ENCODE results near the gene COL4A1. TPM values are rescaled to one million over a fixed set of nuclear protein-coding genes. Genes with fewer than 3 reads are reported as not detected.

COL4A1 gene
- total RNA-seq, 2 experiments from 2014 or later: 0.08 to 0.16 TPM

DNA sequence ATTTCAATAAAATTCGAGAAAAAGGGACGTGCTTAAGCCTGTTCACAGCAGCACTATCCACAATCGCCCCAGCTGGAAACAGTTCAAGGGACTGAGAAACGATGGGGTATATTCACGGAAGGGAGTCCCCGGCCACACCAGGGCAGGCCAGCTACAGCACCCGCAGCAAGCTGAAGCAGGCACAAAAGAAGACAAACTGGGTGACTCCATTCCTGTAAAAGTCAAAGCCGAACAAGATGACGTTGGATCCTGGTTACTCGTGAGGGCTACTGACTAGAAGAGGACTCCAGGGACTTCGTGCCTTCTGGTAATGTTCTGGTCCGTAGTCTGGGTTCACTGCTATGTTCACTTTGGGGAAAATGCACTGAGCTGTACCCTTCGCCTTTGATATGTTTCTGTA, 57.6 kb downstream of the COL4A1 start:
- Mint-ChIP-seq H3K9me3 (no peaks in the 10 kb centered on the region), H3K27me3 (peaks cover 20% of the 10 kb centered on the region), H3K4me3 (no peak overlapping the region), H3K4me1 (ENCODE audit: low read depth) (no peaks in the 10 kb centered on the region), H3K36me3 (ENCODE audit: low read depth) (no peaks in the 10 kb centered on the region), H3K27ac (no peak overlapping the region)
- ChIA-PET CTCF (no interaction called here), POLR2A (no interaction called here)
- Histone ChIP-seq H3K4me3 (ENCODE audit: low read length) (no peak overlapping the region), H3K27me3 (ENCODE audit: control insufficient read depth in 1 of 2, insufficient read depth in 2 of 2, low read length in 2 of 2) (peaks cover 0 to 3% of the 10 kb centered on the region in 2 experiments), H3K9me3 (ENCODE audit: control insufficient read depth in 1 of 2, insufficient read depth in 1 of 2, low read length in 2 of 2) (peaks cover 0 to 8% of the 10 kb centered on the region in 2 experiments), H3K27ac (ENCODE audit: low read depth in 1 of 2, low read length in 2 of 2) (no peak overlapping the region), H3K4me1 (ENCODE audit: insufficient read depth, low read length) (no peaks in the 10 kb centered on the region), H3K36me3 (ENCODE audit: insufficient read depth, low read length) (no peaks in the 10 kb centered on the region)
- no peak for ATAC-seq (ENCODE audit: poor library complexity)
- intact Hi-C loops (cut with DNase I, micrococcal nuclease): no loop called here
- no peak for TF ChIP-seq CTCF (IDR thresholded peaks at IDR 0.05)
- no peak for DNase-seq

DNA sequence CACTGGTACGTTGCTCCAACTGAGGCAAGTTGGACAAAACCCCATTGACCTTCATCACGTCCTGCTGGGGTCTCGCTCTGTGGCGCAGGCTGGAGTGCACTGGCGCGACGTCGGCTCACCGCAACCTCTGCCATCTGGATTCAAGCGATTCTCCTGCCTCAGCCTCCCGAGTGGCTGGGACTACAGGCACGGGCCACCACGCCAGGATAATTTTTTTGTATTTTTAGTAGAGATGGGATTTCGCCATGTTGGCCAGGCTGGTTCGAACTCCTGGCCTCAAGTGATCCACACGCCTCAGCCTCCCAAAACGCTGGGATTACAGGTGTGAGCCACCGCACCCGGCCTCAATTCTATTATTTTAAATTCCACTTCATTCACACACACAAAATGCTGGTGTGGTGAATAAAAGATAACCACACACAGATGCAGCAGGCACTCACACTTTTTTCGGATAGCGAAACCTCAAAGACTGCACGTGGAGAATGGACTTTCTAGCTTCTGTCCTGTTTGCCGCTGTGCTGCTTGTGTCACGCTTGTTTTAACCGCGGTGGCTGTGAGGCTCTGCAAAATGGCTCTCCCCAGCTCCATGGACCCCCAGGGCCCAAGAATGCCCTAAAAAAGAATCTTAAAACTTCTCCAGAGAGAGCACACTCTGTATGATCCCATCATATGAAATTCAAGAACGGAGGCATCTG, 58.4 kb downstream of the COL4A1 start:
- Histone ChIP-seq H3K36me3 (ENCODE audit: insufficient read depth, low read length) (no peaks in the 10 kb centered on the region), H3K4me3 (ENCODE audit: low read length) (no peak overlapping the region), H3K27ac (ENCODE audit: low read depth in 1 of 2, low read length in 2 of 2) (no peak overlapping the region), H3K4me1 (ENCODE audit: insufficient read depth, low read length) (no peaks in the 10 kb centered on the region), H3K9me3 (ENCODE audit: control insufficient read depth in 1 of 2, insufficient read depth in 1 of 2, low read length in 2 of 2) (peaks cover 0 to 8% of the 10 kb centered on the region in 2 experiments), H3K27me3 (ENCODE audit: control insufficient read depth in 1 of 2, insufficient read depth in 2 of 2, low read length in 2 of 2) (peaks cover 0 to 3% of the 10 kb centered on the region in 2 experiments)
- no peak for TF ChIP-seq CTCF (IDR thresholded peaks at IDR 0.05)
- H3K27me3 Mint-ChIP-seq: peaks cover 21% of the 10 kb centered on the region
- no peak for ATAC-seq (ENCODE audit: poor library complexity)
- no peak for DNase-seq
- intact Hi-C loops (cut with DNase I, micrococcal nuclease): no loop called here
- no peak overlapping the region for H3K27ac Mint-ChIP-seq
- no peaks in the 10 kb centered on the region for H3K4me1 Mint-ChIP-seq (ENCODE audit: low read depth)
- no peaks in the 10 kb centered on the region for H3K9me3 Mint-ChIP-seq
- no peak overlapping the region for H3K4me3 Mint-ChIP-seq
- ChIA-PET CTCF (no interaction called here), POLR2A (no interaction called here)
- H3K36me3 Mint-ChIP-seq (ENCODE audit: low read depth): no peaks in the 10 kb centered on the region

DNA sequence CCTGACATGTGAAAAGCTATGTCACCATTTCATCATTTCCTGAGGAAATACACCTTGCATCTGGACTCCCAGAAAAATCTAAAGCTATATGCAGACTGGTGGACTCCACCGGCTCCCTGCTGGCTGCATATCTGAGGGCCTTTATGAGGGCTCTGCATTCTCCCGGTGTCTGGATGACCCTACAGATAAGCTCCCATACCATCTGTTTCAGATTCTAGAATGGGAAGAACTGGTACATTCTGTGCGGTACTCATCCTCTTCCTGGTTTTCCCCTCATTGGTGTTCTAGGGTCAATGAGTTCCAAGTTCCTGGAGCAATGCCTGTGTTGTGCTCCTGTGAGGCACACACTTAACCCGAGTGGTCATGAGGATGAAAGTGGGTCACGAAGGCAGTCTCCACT, 60.4 kb downstream of the COL4A1 start:
- intact Hi-C loops (cut with DNase I, micrococcal nuclease): no loop called here
- peaks cover 29% of the 10 kb centered on the region for H3K27me3 Mint-ChIP-seq
- ChIA-PET CTCF (interaction anchor here (0.6 kb wide), 1 partner anchor 49 kb away, joined by 4 read pairs; no protein-coding TSS in a partner anchor), POLR2A (no interaction called here)
- H3K9me3 ChIP-seq (ENCODE audit: control insufficient read depth in 1 of 2, insufficient read depth in 1 of 2, low read length in 2 of 2): peaks cover 0 to 8% of the 10 kb centered on the region in 2 experiments
- no peaks in the 10 kb centered on the region for H3K4me1 Mint-ChIP-seq (ENCODE audit: low read depth)
- DNase-seq: no peak
- no peak overlapping the region for H3K4me3 Mint-ChIP-seq
- no peak for ATAC-seq (ENCODE audit: poor library complexity)
- H3K9me3 Mint-ChIP-seq: no peaks in the 10 kb centered on the region
- H3K4me3 ChIP-seq (ENCODE audit: low read length): no peak overlapping the region
- H3K27ac Mint-ChIP-seq: no peak overlapping the region
- H3K27me3 ChIP-seq (ENCODE audit: control insufficient read depth in 1 of 2, insufficient read depth in 2 of 2, low read length in 2 of 2): peaks cover 3 to 7% of the 10 kb centered on the region in 2 experiments
- H3K27ac ChIP-seq (ENCODE audit: low read depth in 1 of 2, low read length in 2 of 2): no peak overlapping the region
- H3K36me3 Mint-ChIP-seq (ENCODE audit: low read depth): no peaks in the 10 kb centered on the region
- no peaks in the 10 kb centered on the region for H3K36me3 ChIP-seq (ENCODE audit: insufficient read depth, low read length)
- no peak for TF ChIP-seq CTCF (IDR thresholded peaks at IDR 0.05)
- H3K4me1 ChIP-seq (ENCODE audit: insufficient read depth, low read length): no peaks in the 10 kb centered on the region

Measured in CD4-positive, alpha-beta T cell (primary cell).